GM21381 (cell line): ENCODE data around the gene CEACAM19.
"Not testable (repeated sequence)": the region's sequence is repeated elsewhere in the genome, so short reads cannot be mapped to it uniquely, and the experiment has no call there.

Experiments
- ATAC-seq: cut with Tn5 transposase; IDR thresholded peaks from one replicate; pipeline ENCODE4 v1.9.1; 2021; ENCODE audit warnings: mild to moderate bottlenecking, moderate library complexity; ENCODE audit not compliant: unreplicated experiment

Gene CEACAM19

GRCh38 chr19:44720396-44720795 lies 49.1 kb downstream of the CEACAM19 start:
- not testable (repeated sequence) for ATAC-seq

- ATAC-seq: no peak
Measured at GRCh38 chr19:44720945-44721344, 49.7 kb downstream of the CEACAM19 start.

- not testable (repeated sequence) for ATAC-seq
Measured at GRCh38 chr19:44721369-44721768, 50.1 kb downstream of the CEACAM19 start.

- no peak for ATAC-seq
Measured at GRCh38 chr19:44722131-44723121, 51.1 kb downstream of the CEACAM19 start.

- no peak for ATAC-seq
Measured at GRCh38 chr19:44723299-44723951, 52.1 kb downstream of the CEACAM19 start.

DNA sequence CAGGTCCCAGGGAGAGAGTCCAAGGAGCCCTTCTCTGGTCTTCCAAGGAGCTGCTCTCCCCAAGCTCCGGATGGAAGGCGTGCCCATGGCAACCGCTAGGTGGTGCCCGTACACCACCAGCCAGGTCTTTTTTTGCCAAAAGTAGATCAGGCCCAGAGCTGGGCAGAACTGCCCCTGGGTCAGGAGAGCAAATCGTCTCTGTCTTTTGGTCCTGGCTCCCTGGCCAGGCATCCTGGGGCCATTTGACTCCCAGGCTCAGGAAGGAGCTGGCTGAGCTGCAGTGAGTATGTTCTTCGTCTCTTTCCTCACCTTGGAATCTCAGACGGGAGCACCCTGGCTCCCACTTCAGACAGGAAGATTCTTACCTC lies 52.7 kb downstream of the CEACAM19 start:
- no peak for ATAC-seq

- ATAC-seq: no peak
Measured at GRCh38 chr19:44725251-44725650, 54.0 kb downstream of the CEACAM19 start.

- no peak for ATAC-seq
Measured at GRCh38 chr19:44725684-44726083, 54.4 kb downstream of the CEACAM19 start.

DNA sequence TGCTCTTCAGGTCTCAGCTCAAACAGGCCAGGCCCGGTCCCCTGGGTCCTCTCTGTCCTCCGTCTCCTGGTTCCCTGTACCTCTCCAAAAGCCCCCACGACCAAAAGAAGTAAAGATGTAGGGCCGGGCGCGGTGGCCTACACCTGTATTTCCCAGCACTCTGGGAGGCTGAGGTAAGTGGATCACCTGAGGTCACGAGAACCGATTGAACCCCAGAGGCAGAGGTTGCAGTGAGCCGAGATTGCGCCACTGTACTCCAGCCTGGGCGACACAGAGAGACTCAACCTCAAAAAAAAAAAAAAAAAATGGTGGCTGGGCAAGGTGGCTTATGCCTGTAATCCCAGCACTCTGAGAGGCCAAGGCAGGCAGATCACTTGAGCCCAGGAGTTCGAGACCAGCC lies 55.2 kb downstream of the CEACAM19 start:
- ATAC-seq: no peak

- no peak for ATAC-seq
Measured at GRCh38 chr19:44728178-44728577, 56.9 kb downstream of the CEACAM19 start.

- no peak for ATAC-seq
Measured at GRCh38 chr19:44729516-44730033, 58.3 kb downstream of the CEACAM19 start.

GRCh38 chr19:44731081-44731480 lies 59.8 kb downstream of the CEACAM19 start:
- ATAC-seq: no peak

DNA sequence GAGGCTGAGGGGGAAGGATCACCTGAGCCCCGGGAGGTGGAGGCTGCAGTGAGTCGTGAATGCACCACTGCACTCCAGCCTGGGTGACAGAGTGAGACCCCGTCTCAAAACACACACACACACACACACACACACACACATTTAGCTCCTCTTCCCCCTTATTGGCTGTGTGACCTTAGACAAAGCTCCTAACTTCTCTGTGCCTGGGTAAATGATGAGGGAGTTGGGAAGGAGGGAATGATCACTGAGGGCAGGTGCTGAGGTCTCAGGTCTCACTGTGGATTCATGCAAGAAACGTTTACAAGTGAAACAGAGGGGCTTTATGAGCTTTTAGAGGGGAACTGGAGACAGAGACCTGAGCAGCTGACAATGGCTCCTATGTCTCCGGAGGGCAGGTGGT lies 60.3 kb downstream of the CEACAM19 start:
- no peak for ATAC-seq

GRCh38 chr19:44732235-44733014 lies 61.1 kb downstream of the CEACAM19 start:
- ATAC-seq: no peak
